ENCODE measurements around the gene PSIP1.
A peak's percentile ranks its signal among the peaks of the same experiment; 100 is the strongest.
"Not testable (repeated sequence)": the region's sequence is repeated elsewhere in the genome, so short reads cannot be mapped to it uniquely, and the experiment has no call there.

The PSIP1 gene

DNA sequence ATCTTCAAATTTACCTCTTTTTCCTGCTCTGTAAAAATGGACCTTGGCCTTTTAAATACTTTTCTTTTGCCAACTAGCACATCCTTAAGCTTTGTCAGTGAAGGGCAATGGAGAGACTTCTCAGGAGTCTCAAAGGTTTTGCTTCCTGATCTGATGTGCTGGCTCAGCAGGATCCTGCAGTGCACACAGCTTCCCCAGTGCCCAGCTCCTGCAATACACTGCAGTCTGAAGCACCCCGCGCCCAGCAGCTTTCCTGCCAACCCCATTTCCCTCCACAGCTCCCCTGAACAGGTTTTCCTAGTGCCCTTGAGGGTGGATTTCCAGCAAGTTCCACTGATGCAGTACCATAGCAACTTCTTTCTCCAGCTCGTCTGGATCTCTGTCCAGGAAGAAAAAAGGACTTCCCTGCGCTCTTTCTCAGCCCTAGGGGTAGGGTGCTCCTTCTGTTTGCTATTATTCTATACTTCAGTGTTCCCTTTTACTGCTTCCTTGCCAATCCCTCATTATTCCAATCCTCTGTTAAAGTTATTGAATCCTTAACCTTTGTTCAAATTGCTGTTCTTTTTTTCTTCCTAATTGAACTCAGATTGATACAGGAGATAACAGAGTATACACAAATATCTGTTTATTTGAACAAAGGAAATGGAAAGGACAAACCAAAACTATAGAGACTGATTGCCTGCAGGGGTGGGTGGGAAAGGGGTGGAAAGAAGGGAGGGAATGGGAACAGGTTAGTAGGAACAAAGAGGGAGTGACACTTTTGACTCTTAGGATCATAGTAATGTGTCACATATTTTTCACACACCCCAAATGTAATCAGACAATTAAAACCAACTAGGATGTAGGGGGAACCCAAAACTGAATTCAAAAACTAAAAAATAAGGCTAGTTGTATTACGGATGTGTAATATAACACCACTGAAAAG lies 79.6 kb downstream of the PSIP1 start:
- DNase-seq (ENCODE audit: low spot score), result no peak

GRCh38 chr9:15427702-15428101 lies 83.1 kb downstream of the PSIP1 start:
- not testable (repeated sequence) for DNase-seq (ENCODE audit: low spot score)

GRCh38 chr9:15426019-15426418 lies 84.8 kb downstream of the PSIP1 start:
- DNase-seq (ENCODE audit: low spot score), result no peak

GRCh38 chr9:15423231-15423985 lies 87.4 kb downstream of the PSIP1 start:
- peak; percentile 17 for DNase-seq (ENCODE audit: low spot score)

DNA sequence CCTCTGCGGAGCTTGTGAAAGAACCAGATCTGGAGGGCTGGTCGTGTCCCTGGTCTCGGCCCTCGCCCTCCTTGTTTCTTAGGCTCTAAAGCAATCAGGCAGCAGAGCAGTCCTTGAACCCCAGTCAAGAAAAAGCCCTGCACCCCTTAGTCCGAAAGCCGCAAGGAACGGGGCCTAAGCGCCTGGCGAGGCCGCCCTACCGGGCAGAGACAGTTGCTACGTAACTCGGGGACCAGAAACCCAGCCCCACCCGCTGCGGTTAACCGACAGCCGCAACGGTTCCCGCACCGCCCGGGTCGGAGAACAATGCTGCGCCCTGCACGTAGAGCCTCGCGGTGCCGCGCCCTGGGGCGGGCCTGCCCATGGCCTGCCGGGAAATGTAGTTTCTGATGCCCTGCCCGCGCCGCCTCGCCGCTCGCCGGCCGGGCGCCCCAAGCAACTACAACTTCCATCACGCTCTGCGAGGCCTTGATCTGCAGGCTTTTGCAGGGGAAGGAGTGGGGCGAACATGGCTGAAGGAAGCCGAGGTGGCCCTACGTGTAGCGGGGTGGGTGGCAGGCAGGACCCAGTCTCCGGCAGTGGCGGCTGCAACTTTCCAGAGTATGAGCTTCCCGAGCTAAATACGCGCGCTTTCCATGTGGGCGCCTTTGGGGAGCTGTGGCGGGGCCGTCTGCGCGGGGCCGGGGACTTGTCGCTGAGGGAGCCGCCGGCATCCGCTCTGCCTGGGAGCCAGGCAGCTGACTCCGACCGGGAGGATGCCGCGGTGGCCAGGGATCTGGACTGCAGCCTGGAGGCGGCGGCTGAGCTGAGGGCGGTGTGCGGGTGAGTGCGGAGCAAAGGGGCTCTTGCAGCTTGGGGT lies 88.2 kb downstream of the PSIP1 start, which contains the start of gene SNAPC3:
Gene SNAPC3, plus strand, starts transcription at position 505 of the 859 bp plus-strand sequence. Its CDS starts 4 bp downstream, at position 509.
- DNase-seq (ENCODE audit: low spot score), result peak; percentile 95

DNA sequence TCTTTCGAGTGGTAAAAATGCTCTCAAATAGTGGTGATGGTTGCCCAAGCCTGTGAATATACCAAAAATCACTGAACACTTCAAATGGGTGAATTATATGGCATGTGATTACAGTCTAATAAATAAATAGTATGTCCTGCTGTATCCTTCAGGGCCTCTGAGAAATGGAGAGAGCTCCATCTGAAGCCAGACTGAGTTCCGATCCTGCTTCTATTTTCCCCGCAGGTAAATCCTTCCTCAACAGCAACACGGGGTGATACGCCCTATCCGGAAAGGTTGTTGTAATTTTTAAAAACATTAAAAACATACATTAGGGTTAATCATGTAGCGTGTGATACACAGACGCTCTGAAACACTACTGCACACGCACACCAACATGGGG lies 88.8 kb downstream of the PSIP1 start:
- DNase-seq (ENCODE audit: low spot score), result no peak

DNA sequence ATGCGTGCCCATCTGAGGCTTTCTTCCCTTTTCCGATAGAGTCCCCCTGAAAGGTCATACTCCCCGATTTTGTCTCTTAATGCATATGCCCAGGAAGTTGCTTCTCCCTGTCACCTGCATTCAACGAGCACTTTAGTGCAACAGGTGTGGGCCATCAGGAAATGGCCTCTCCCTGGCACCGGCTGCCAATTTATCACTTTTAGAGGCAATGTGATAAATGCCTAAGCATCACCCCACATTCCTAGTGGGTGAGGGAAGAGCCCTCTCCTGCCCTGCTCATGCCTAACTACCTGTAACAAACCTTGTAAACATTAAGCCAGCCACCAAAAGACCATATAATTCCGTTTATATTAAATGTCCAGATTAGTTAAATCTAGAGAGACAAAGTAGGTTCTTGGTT lies 89.2 kb downstream of the PSIP1 start:
- DNase-seq (ENCODE audit: low spot score), result no peak

GRCh38 chr9:15420796-15421195 lies 90.0 kb downstream of the PSIP1 start:
- no peak for DNase-seq (ENCODE audit: low spot score)

GRCh38 chr9:15417626-15418025 lies 93.1 kb downstream of the PSIP1 start:
- no peak for DNase-seq (ENCODE audit: low spot score)

DNA sequence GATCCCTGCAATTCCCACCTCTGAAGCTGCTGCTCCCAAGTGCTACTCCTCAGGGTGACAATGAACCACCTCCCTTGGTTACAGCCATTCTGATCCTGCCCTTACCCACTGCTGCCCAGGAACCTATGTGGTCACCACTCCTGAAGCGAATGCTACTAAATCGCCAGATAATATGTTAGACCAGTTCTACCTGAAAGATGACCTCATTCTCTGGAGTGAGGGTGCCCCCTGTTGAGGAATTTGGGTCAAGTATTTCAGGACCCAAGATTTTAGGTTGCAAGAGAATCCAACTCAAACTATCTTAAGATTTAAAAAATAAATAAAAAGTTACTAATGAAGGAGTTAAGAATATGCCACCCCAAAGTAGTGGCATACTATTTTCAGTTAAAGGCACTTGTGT lies 93.9 kb downstream of the PSIP1 start:
- DNase-seq (ENCODE audit: low spot score), result peak; percentile 34

Data from activated CD4-positive, alpha-beta T cell treated with anti-CD3 and anti-CD28 coated beads, Interleukin-2, Interleukin-4, amounts not matched to agents 100 ng/mL and 50 ng/mL, durations not matched to agents 16 hours and 8 hours (primary cell).